ENCODE results near the gene PNKD.

PNKD gene

DNA sequence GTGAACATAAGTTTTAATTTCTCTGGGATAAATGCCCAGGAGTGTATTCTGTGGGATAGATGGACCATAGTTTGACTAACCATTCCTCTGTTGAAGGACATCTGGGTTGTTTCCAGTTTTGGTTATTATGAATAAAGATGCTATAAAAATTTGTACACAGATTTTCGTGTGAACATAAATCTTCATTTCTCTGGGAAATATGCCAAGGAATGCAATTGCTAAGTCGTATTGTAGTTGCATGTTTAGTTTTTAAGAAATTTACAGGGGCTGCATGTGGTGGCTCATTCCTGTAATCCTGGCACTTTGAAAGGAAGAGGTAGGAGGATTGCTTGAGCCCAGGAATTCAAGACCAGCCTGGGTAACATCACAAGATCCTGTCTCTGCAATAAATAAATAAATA is 104.9 kb downstream of the PNKD start:
- Histone ChIP-seq H3K4me3 (ENCODE audit: low read length) (no peak overlapping the region), H3K4me2 (ENCODE audit: low read length) (no peak overlapping the region), H3K4me1 (ENCODE audit: low read length) (peaks cover 10% of the 10 kb centered on the region), H3K9me3 (ENCODE audit: insufficient read depth, low read length) (no peaks in the 10 kb centered on the region), H2AFZ (ENCODE audit: low read depth, low read length) (no peak overlapping the region), H3K79me2 (ENCODE audit: low read length) (no peaks in the 10 kb centered on the region), H4K20me1 (ENCODE audit: insufficient read depth, low read length) (no peaks in the 10 kb centered on the region), H3K9ac (ENCODE audit: low read length) (no peak overlapping the region), H3K27ac (ENCODE audit: low read length) (no peak overlapping the region), H3K27me3 (ENCODE audit: low read depth, low read length) (no peaks in the 10 kb centered on the region), H3K36me3 (replicated peaks; ENCODE audit: low read depth, low read length) (no peaks in the 10 kb centered on the region)
- TF ChIP-seq CTCF (IDR thresholded peaks at IDR 0.05; ENCODE audit: low read depth, low read length), result no peak
- no peak for TF ChIP-seq EZH2phosphoT487 (IDR thresholded peaks at IDR 0.05; ENCODE audit: low read depth)

DNA sequence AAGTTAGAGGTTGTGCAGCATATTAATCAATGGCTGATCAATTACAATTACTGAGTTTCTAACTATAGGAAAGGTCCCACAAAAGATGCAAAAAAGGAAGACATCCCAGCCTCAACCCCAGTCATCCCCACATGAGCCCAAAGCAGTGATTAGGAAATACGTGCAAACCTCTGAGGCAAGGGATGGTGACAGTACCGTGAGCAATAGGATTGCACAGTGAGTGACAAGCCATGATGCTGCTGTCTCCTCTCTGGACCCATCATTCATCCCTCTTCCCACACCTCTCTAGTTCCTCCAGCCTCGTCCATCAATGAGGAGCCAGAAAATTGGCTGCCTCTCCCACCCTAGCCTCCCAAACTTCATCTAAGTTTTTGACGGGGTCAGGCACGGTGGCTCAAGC is 107.7 kb downstream of the PNKD start:
- Histone ChIP-seq H3K4me2 (ENCODE audit: low read length) (no peak overlapping the region), H3K79me2 (ENCODE audit: low read length) (no peaks in the 10 kb centered on the region), H3K27me3 (ENCODE audit: low read depth, low read length) (no peaks in the 10 kb centered on the region), H3K36me3 (replicated peaks; ENCODE audit: low read depth, low read length) (no peaks in the 10 kb centered on the region), H2AFZ (ENCODE audit: low read depth, low read length) (no peak overlapping the region), H3K9ac (ENCODE audit: low read length) (no peak overlapping the region), H3K4me1 (ENCODE audit: low read length) (no peaks in the 10 kb centered on the region), H4K20me1 (ENCODE audit: insufficient read depth, low read length) (no peaks in the 10 kb centered on the region), H3K4me3 (ENCODE audit: low read length) (no peak overlapping the region), H3K9me3 (ENCODE audit: insufficient read depth, low read length) (no peaks in the 10 kb centered on the region), H3K27ac (ENCODE audit: low read length) (no peak overlapping the region)
- no peak for TF ChIP-seq CTCF (IDR thresholded peaks at IDR 0.05; ENCODE audit: low read depth, low read length)
- no peak for TF ChIP-seq EZH2phosphoT487 (IDR thresholded peaks at IDR 0.05; ENCODE audit: low read depth)

- Histone ChIP-seq H3K27me3 (ENCODE audit: low read depth, low read length) (no peaks in the 10 kb centered on the region), H4K20me1 (ENCODE audit: insufficient read depth, low read length) (no peaks in the 10 kb centered on the region), H2AFZ (ENCODE audit: low read depth, low read length) (no peak within 1 kb of the TSS), H3K9ac (ENCODE audit: low read length) (no peak within 1 kb of the TSS), H3K4me2 (ENCODE audit: low read length) (no peak within 1 kb of the TSS), H3K27ac (ENCODE audit: low read length) (no peak within 1 kb of the TSS), H3K4me1 (ENCODE audit: low read length) (no peaks in the 10 kb centered on the region), H3K36me3 (replicated peaks; ENCODE audit: low read depth, low read length) (no peaks in the 10 kb centered on the region), H3K9me3 (ENCODE audit: insufficient read depth, low read length) (no peaks in the 10 kb centered on the region), H3K79me2 (ENCODE audit: low read length) (no peaks in the 10 kb centered on the region), H3K4me3 (ENCODE audit: low read length) (no peak within 1 kb of the TSS)
- TF ChIP-seq CTCF (IDR thresholded peaks at IDR 0.05; ENCODE audit: low read depth, low read length) (no peak), EZH2phosphoT487 (IDR thresholded peaks at IDR 0.05; ENCODE audit: low read depth) (no peak)
Observed at GRCh38 chr2:218381916-218382366, 111.6 kb downstream of the PNKD start, which contains the start of gene SLC11A1. SLC11A1 (plus strand) TSS chr2:218382273; CDS start chr2:218382369, 96 bp downstream.

DNA sequence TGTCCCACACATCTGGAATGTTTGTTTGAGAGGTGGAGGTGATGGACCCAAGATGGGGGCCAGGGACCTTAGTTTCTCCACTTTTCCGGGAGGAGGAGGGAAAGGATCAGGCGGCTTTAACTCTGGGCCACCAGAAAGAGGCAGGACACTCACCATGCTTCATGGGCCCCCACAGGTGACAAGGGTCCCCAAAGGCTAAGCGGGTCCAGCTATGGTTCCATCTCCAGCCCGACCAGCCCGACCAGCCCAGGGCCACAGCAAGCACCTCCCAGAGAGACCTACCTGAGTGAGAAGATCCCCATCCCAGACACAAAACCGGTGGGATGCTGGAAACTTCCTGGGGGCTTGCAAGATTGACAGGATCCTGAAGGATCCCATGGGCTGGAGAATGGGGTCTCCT is 112.5 kb downstream of the PNKD start:
- Histone ChIP-seq H3K4me1 (ENCODE audit: low read length) (no peaks in the 10 kb centered on the region), H3K4me2 (ENCODE audit: low read length) (no peak overlapping the region), H3K9ac (ENCODE audit: low read length) (no peak overlapping the region), H3K4me3 (ENCODE audit: low read length) (no peak overlapping the region), H3K9me3 (ENCODE audit: insufficient read depth, low read length) (no peaks in the 10 kb centered on the region), H2AFZ (ENCODE audit: low read depth, low read length) (no peak overlapping the region), H3K27ac (ENCODE audit: low read length) (no peak overlapping the region), H3K79me2 (ENCODE audit: low read length) (no peaks in the 10 kb centered on the region), H3K36me3 (replicated peaks; ENCODE audit: low read depth, low read length) (no peaks in the 10 kb centered on the region), H4K20me1 (ENCODE audit: insufficient read depth, low read length) (no peaks in the 10 kb centered on the region), H3K27me3 (ENCODE audit: low read depth, low read length) (no peaks in the 10 kb centered on the region)
- TF ChIP-seq CTCF (IDR thresholded peaks at IDR 0.05; ENCODE audit: low read depth, low read length) (no peak), EZH2phosphoT487 (IDR thresholded peaks at IDR 0.05; ENCODE audit: low read depth) (no peak)
